Mesothelial cell of epicardium (in vitro differentiated cells): ENCODE data around the gene TBCEL. TPM values are rescaled to one million over a fixed set of nuclear protein-coding genes. Genes with fewer than 3 reads are reported as not detected.

ENCODE experiments used
- DNase-seq, 2 experiments: peaks; one replicate each; pipeline ENCODE4 v3.0.0; 2021; ENCODE audit warnings: low spot score in 2 of 2; ENCODE audit not compliant: unreplicated experiment in 2 of 2
- H3K27ac Mint-ChIP-seq: 2 replicates; pipeline ENCODE4 v1.8.0; 2021; ENCODE audit warnings: mixed read lengths
- H3K27me3 Mint-ChIP-seq: 2 replicates; pipeline ENCODE4 v1.8.0; 2021; ENCODE audit warnings: low read depth, mixed read lengths
- H3K36me3 Mint-ChIP-seq: 2 replicates; pipeline ENCODE4 v1.8.0; 2021; ENCODE audit warnings: mixed read lengths
- H3K4me1 Mint-ChIP-seq: 2 replicates; pipeline ENCODE4 v1.8.0; 2021; ENCODE audit warnings: mixed read lengths
- H3K4me3 Mint-ChIP-seq: 2 replicates; pipeline ENCODE4 v1.8.0; 2021; ENCODE audit warnings: mild to moderate bottlenecking, moderate library complexity, mixed read lengths
- H3K9me3 Mint-ChIP-seq: 2 replicates; pipeline ENCODE4 v1.8.0; 2021; ENCODE audit warnings: mixed read lengths
- CTCF ChIP-seq: fragments of 200-600 bp; sonication (generic); IDR thresholded peaks from one replicate; pipeline ENCODE4 v1.5.0; 2021; ENCODE audit warnings: antibody characterized with exemption; ENCODE audit not compliant: unreplicated experiment
- total RNA-seq: library from RNA; stranded (reverse); gene quantifications from 3 replicates; pipeline ENCODE4 v1.2.1, GENCODE V29; 2021

TBCEL gene
- total RNA-seq, 1 donor from 2014 or later, result 32.3 TPM

- no peak for TF ChIP-seq CTCF
- H3K27me3 Mint-ChIP-seq, result no peaks in the 10 kb centered on the region
- H3K4me3 Mint-ChIP-seq, result no peak overlapping the region
- peaks cover 25% of the 10 kb centered on the region for H3K4me1 Mint-ChIP-seq
- H3K9me3 Mint-ChIP-seq, result no peaks in the 10 kb centered on the region
- no peak for DNase-seq
- H3K36me3 Mint-ChIP-seq, result peaks cover 4% of the 10 kb centered on the region
- no peak overlapping the region for H3K27ac Mint-ChIP-seq
Measured at GRCh38 chr11:121037016-121037415, 13.1 kb downstream of the TBCEL start.

- H3K4me3 Mint-ChIP-seq, result no peak overlapping the region
- no peak overlapping the region for H3K27ac Mint-ChIP-seq
Measured at GRCh38 chr11:121038648-121039409, 14.9 kb downstream of the TBCEL start.

GRCh38 chr11:121039971-121040613, 16.2 kb downstream of the TBCEL start:
- no peak overlapping the region for H3K4me3 Mint-ChIP-seq
- TF ChIP-seq CTCF, result no peak
- peaks cover 24% of the 10 kb centered on the region for H3K4me1 Mint-ChIP-seq
- no peak for DNase-seq
- no peaks in the 10 kb centered on the region for H3K27me3 Mint-ChIP-seq
- H3K9me3 Mint-ChIP-seq, result no peaks in the 10 kb centered on the region
- peaks cover 3% of the 10 kb centered on the region for H3K36me3 Mint-ChIP-seq
- H3K27ac Mint-ChIP-seq, result no peak overlapping the region

More at GRCh38 chr11:121038648-121039409, 14.9 kb downstream of the TBCEL start:
- peaks cover 3% of the 10 kb centered on the region for H3K36me3 Mint-ChIP-seq
- H3K9me3 Mint-ChIP-seq, result no peaks in the 10 kb centered on the region
- DNase-seq, result no peak
- H3K4me1 Mint-ChIP-seq, result peaks cover 25% of the 10 kb centered on the region
- H3K27me3 Mint-ChIP-seq, result no peaks in the 10 kb centered on the region
- TF ChIP-seq CTCF, result no peak

- Mint-ChIP-seq H3K4me3 (no peak overlapping the region), H3K9me3 (no peaks in the 10 kb centered on the region), H3K27ac (no peak overlapping the region), H3K4me1 (peaks cover 20% of the 10 kb centered on the region), H3K36me3 (peaks cover 3% of the 10 kb centered on the region), H3K27me3 (no peaks in the 10 kb centered on the region)
- no peak for TF ChIP-seq CTCF
- DNase-seq, result no peak
Measured at GRCh38 chr11:121040614-121041002, 16.7 kb downstream of the TBCEL start.

- Mint-ChIP-seq H3K27ac (no peak overlapping the region), H3K4me3 (no peak overlapping the region)
Measured at GRCh38 chr11:121041072-121041471, 17.2 kb downstream of the TBCEL start.

More at GRCh38 chr11:121041072-121041471, 17.2 kb downstream of the TBCEL start:
- peaks cover 4% of the 10 kb centered on the region for H3K36me3 Mint-ChIP-seq
- no peaks in the 10 kb centered on the region for H3K9me3 Mint-ChIP-seq
- peaks cover 15% of the 10 kb centered on the region for H3K4me1 Mint-ChIP-seq
- DNase-seq, result no peak
- no peak for TF ChIP-seq CTCF
- no peaks in the 10 kb centered on the region for H3K27me3 Mint-ChIP-seq
